GM08714 (cell line): ENCODE data around the gene TANC1.

ENCODE experiments used
- H3K4me3 ChIP-seq: fragments of 200-500 bp; sonication (Bioruptor generic); 2 replicates; pipeline ENCODE4 v1.5.1; 2014; ENCODE audit warnings: mild to moderate bottlenecking, low read length, inconsistent platforms
- ZNF274 ChIP-seq: IDR thresholded peaks from 2 replicates; pipeline ENCODE4 v1.6.1; 2012; ENCODE audit warnings: mild to moderate bottlenecking, low read depth, low read length

The TANC1 gene

GRCh38 chr2:159165048-159165447, 196.6 kb downstream of the TANC1 start:
- TF ChIP-seq ZNF274 = no peak
- H3K4me3 ChIP-seq = no peak overlapping the region

GRCh38 chr2:159168707-159169106, 200.3 kb downstream of the TANC1 start:
- H3K4me3 ChIP-seq = no peak overlapping the region
- no peak for TF ChIP-seq ZNF274

DNA sequence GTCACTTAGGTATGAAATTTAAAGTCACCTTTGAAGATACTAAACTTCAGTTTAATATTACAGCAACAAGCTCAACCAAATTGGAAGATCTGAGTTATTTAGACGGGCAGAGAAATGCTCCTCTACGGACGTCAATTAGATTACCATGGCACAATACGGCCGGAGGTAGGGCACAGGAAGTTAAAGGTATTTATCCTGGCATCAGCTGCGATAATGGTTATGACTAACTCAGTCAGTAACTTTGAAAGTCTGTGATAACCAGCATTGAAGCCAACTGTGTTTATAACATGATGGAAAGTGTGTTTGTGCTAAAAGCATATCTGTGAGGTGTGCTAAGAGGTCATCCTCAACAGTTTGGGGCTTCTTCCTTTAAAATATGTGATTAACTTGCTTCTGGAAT, 200.7 kb downstream of the TANC1 start:
- TF ChIP-seq ZNF274 = no peak

GRCh38 chr2:159172403-159172802, 204.0 kb downstream of the TANC1 start:
- H3K4me3 ChIP-seq = no peak overlapping the region

More for the DNA sequence above, 200.7 kb downstream of the TANC1 start:
- H3K4me3 ChIP-seq = no peak overlapping the region

GRCh38 chr2:159174759-159175158, 206.3 kb downstream of the TANC1 start:
- no peak overlapping the region for H3K4me3 ChIP-seq
- TF ChIP-seq ZNF274 = no peak

More at GRCh38 chr2:159172403-159172802, 204.0 kb downstream of the TANC1 start:
- no peak for TF ChIP-seq ZNF274

DNA sequence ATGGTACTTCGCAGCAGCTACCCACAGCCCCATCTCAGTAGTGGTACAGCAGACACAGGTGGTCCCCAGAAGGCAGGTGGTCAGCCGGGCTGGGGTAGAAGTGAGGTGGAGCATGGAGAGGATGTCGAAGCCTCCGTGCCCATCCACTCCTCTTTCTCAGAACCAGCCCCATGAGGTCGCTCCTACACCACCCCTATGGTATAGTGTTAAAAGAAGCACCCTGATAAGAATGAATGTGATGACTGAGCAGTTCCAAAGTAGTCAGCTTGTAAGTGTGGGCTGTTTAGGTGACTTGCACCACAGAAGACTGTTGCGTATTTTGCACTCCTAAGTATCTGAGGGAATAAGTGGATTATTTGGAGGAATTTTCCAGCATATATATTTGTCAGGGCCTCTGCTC, 206.7 kb downstream of the TANC1 start:
- H3K4me3 ChIP-seq = no peak overlapping the region
- TF ChIP-seq ZNF274 = no peak

GRCh38 chr2:159175927-159176326, 207.5 kb downstream of the TANC1 start:
- no peak for TF ChIP-seq ZNF274

DNA sequence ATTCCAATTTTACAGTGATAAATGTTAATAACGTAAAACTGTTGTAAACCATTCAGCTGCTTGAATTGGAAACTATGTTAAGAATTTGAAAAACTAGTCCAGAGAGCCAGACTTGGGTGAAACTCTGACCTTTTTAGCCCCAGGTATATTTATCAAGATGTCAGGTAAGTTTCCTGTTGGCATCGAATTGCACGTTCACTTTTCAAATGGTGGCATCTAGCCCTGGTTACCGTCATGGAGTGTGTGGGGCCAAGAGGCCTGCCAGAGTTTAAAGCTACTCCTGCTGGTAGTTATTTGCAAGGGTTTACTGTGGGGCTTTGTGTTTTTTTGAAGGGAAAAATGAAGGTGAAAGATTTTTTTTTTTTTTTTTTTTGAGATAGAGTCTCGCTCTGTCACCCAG, 208.1 kb downstream of the TANC1 start:
- TF ChIP-seq ZNF274 = no peak
- H3K4me3 ChIP-seq = no peak overlapping the region

More at GRCh38 chr2:159175927-159176326, 207.5 kb downstream of the TANC1 start:
- H3K4me3 ChIP-seq = no peak overlapping the region

DNA sequence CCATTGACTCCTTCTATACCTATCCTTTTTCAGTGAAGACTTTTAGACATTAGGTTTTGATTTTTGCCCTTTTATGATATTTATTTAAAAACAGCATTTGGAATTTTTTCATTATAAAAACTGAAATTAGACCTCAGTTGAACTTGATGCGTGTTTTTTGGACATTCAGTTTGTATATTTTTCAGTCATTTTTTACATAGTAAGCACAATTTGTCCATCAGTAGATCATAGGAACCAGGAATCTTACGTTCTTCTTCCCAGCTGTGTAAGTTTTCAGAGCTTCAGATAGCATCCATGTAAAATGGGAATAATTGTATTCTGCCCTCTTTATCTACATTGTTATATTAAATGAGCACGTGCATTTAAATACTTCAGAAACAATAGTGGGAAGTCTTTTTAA, 208.9 kb downstream of the TANC1 start:
- no peak overlapping the region for H3K4me3 ChIP-seq
- TF ChIP-seq ZNF274 = no peak

- H3K4me3 ChIP-seq = no peak overlapping the region
- no peak for TF ChIP-seq ZNF274
Measured at GRCh38 chr2:159177957-159178356, 209.5 kb downstream of the TANC1 start.

- H3K4me3 ChIP-seq = no peak overlapping the region
- no peak for TF ChIP-seq ZNF274
Measured at GRCh38 chr2:159179096-159179495, 210.7 kb downstream of the TANC1 start.

DNA sequence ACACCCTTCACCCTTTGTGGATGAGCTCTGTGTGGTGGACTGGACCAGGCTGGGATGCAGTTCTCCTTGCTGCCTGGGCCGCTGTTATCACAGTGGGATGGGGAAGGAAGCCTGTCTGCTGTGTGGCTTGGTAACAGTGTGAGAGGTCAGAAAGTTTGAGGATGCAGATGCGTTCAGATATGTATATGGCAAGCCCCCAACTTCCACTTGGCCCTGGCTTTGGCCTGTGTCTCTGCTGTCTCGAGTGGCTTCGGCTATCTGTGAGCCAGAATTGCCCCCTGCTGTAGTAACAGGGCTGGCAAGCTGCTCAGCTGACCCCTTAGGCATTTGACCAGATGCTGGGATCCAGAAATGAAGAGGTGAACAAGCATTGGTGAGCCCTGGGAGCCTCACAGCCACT, 211.3 kb downstream of the TANC1 start:
- no peak overlapping the region for H3K4me3 ChIP-seq
- no peak for TF ChIP-seq ZNF274

DNA sequence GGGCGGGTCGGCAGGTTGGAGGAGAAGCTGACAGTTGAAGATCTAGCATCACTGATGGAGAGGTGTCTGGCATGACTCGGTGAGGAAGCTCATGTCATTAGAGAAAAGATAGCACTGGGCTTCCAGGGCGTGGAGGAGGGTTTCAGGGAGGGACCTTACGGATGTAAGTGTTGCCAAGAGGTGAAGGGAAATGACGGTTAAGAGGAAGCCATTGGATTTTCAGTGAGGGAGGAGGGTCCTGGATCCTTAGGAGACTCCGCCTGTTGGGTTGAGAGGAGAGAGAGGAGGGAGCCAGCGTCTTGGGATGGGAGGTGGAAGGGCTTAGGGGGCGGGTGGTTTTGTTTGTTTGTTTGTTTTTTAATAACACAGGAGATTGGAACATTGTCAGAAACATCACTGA, 214.9 kb downstream of the TANC1 start:
- no peak for TF ChIP-seq ZNF274
- H3K4me3 ChIP-seq = no peak overlapping the region

- no peak for TF ChIP-seq ZNF274
- H3K4me3 ChIP-seq = no peak overlapping the region
Measured at GRCh38 chr2:159185401-159186130, 217.1 kb downstream of the TANC1 start.

DNA sequence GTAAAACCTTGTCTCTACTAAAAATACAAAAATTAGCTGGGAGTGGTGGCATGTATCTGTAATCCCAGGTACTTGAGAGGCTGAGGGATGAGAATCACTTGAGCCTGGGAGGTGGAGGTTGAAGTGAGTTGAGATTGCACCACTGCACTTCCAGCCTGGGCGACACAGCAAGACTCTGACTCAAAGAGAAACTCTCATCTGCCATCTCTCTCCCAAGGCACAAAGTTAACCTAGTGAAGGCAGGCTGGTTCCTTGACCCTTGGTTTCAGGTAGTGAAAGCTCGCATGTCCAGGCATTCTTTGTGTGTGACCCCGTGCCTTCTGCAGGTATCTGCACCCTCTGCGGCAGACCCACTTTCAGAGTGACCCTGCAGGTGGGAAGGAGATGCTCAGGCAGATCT, 218.0 kb downstream of the TANC1 start:
- no peak overlapping the region for H3K4me3 ChIP-seq
- no peak for TF ChIP-seq ZNF274

DNA sequence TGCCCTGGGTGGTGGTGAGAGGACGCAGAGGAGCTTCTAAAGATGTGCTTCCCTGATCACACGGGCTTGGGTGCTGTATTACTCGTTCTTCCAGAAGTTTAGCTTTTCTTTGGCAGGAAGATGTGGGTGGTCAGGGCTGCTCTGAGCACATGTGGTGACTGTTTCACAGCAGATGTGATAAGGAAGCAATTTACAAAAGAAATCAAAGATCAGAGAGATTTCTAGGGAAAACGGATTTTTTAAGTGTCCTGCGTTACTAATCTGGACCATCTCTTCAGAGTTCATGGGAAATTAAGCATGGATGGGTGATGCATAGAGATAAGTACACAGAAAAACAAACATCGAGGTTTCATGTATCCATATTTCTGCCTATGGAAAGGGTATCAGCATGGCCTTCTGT, 218.7 kb downstream of the TANC1 start:
- no peak for TF ChIP-seq ZNF274

More for the DNA sequence above, 218.7 kb downstream of the TANC1 start:
- H3K4me3 ChIP-seq = no peak overlapping the region
